Parathyroid adenoma (tissue), 2 donors: ENCODE measurements around the gene SULT1A1.
"Not testable (repeated sequence)": the region's sequence is repeated elsewhere in the genome, so short reads cannot be mapped to it uniquely, and the experiment has no call there.

Source experiments
- H2AFZ ChIP-seq: fragments of 300-600 bp; sonication (generic); one replicate; pipeline ENCODE4 v1.7.0; 2017; ENCODE audit warnings: antibody characterized with exemption, mild to moderate bottlenecking
- H3K27ac ChIP-seq: fragments of 300-600 bp; sonication (generic); one replicate; pipeline ENCODE4 v1.7.0; 2017
- H3K27me3 ChIP-seq: fragments of 300-600 bp; sonication (generic); one replicate; pipeline ENCODE4 v1.7.0; 2017; ENCODE audit warnings: low read length; ENCODE audit not compliant: control insufficient read depth, insufficient read depth
- H3K36me3 ChIP-seq: fragments of 300-600 bp; sonication (generic); one replicate; pipeline ENCODE4 v1.7.0; 2017; ENCODE audit warnings: low read length; ENCODE audit not compliant: control insufficient read depth, insufficient read depth
- H3K4me1 ChIP-seq: fragments of 300-600 bp; sonication (generic); one replicate; pipeline ENCODE4 v1.7.0; 2017; ENCODE audit warnings: control low read depth
- H3K4me2 ChIP-seq: fragments of 300-600 bp; sonication (generic); one replicate; pipeline ENCODE4 v1.7.0; 2017; ENCODE audit warnings: low read length
- H3K4me3 ChIP-seq: fragments of 300-600 bp; sonication (generic); one replicate; pipeline ENCODE4 v1.7.0; 2017; ENCODE audit warnings: low read depth, low read length
- H3K79me2 ChIP-seq: fragments of 300-600 bp; sonication (generic); one replicate; pipeline ENCODE4 v1.7.0; 2017; ENCODE audit warnings: control low read depth
- H3K9ac ChIP-seq: fragments of 300-600 bp; sonication (generic); one replicate; pipeline ENCODE4 v1.7.0; 2017; ENCODE audit warnings: mild to moderate bottlenecking
- H3K9me3 ChIP-seq: fragments of 300-600 bp; sonication (generic); one replicate; pipeline ENCODE4 v1.7.0; 2017; ENCODE audit warnings: low read length; ENCODE audit not compliant: control insufficient read depth
- TF ChIP-seq, protein P1 (sequence below): fragments of 300-600 bp; sonication (generic); IDR thresholded peaks from one replicate; pipeline ENCODE4 v1.7.0; 2017; ENCODE audit warnings: antibody characterized with exemption, mild to moderate bottlenecking
- donor health status: primary hyperparathyroidism.

SULT1A1 gene

GRCh38 chr16:28616636-28617035, 6.8 kb upstream of the SULT1A1 start:
- H3K4me2 ChIP-seq, result no peak overlapping the region
- H3K27ac ChIP-seq, result no peak overlapping the region
- H3K4me1 ChIP-seq, result no peaks in the 10 kb centered on the region
- H3K9ac ChIP-seq, result no peak overlapping the region
- no peaks in the 10 kb centered on the region for H3K36me3 ChIP-seq
- H2AFZ ChIP-seq, result no peak overlapping the region
- no peaks in the 10 kb centered on the region for H3K79me2 ChIP-seq
- no peaks in the 10 kb centered on the region for H3K9me3 ChIP-seq
- no peaks in the 10 kb centered on the region for H3K27me3 ChIP-seq
- TF ChIP-seq, protein P1, sequence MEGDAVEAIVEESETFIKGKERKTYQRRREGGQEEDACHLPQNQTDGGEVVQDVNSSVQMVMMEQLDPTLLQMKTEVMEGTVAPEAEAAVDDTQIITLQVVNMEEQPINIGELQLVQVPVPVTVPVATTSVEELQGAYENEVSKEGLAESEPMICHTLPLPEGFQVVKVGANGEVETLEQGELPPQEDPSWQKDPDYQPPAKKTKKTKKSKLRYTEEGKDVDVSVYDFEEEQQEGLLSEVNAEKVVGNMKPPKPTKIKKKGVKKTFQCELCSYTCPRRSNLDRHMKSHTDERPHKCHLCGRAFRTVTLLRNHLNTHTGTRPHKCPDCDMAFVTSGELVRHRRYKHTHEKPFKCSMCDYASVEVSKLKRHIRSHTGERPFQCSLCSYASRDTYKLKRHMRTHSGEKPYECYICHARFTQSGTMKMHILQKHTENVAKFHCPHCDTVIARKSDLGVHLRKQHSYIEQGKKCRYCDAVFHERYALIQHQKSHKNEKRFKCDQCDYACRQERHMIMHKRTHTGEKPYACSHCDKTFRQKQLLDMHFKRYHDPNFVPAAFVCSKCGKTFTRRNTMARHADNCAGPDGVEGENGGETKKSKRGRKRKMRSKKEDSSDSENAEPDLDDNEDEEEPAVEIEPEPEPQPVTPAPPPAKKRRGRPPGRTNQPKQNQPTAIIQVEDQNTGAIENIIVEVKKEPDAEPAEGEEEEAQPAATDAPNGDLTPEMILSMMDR, result no peak
- no peak overlapping the region for H3K4me3 ChIP-seq

DNA sequence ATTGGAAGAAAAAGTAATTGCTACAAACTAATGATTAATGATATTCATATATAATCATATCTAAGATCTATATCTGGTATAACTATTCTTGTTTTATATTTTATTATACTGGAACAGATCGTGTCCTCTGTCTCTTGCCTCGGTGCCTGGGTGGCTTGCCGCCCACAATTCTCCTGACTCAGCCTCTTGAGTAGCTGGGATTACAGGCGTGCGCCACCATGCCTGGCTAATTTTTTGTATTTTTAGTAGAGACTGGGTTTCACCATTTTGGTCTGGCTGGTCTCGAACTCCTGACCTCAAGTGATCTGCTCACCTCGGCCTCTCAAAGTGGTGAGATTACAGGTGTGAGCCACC, 6.4 kb upstream of the SULT1A1 start:
- not testable (repeated sequence) for H3K79me2 ChIP-seq, H3K4me1 ChIP-seq, H3K36me3 ChIP-seq, H3K9me3 ChIP-seq, H3K27ac ChIP-seq, H3K27me3 ChIP-seq, H3K4me3 ChIP-seq, H2AFZ ChIP-seq, H3K9ac ChIP-seq, H3K4me2 ChIP-seq

DNA sequence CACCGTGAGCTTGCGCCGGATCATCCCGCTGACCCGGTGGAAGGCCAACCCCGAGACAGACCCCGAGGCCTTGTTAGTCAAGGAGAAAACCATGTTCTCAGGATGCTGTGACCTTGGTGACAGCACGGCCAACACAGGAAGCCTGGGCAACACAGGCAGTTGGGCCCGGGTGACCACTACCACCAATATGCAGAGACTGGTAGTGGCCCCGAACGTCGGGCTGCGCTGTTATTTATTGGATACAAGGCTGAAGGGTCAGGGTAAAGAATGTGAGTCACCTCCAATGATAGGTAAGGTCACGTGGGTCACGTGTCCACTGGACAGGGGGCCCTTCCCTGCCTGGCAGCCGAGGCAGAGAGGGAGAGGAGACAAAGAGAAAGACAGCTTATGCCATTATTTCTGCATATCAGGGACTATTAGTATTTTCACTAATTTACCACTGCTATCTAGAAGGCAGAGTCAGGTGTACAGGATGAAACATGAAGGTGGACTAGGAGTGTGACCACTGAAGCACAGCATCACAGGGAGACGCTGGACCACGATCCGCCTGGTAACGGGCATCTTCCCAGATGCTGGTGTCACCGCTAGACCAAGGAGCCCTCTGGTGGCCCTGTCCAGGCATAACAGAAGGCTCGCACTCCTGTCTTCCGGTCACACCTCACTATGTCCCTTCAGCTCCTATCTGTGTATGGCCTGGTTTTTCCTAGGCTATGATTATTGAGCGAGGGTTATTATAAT, 5.8 kb upstream of the SULT1A1 start:
- not testable (repeated sequence) for H3K27ac ChIP-seq, H3K4me3 ChIP-seq, H3K79me2 ChIP-seq, H3K27me3 ChIP-seq, H3K4me1 ChIP-seq, H3K4me2 ChIP-seq, H3K36me3 ChIP-seq, H3K9me3 ChIP-seq, H3K9ac ChIP-seq, H2AFZ ChIP-seq
- TF ChIP-seq, protein P1, result peak; percentile 84

GRCh38 chr16:28614561-28614960, 4.7 kb upstream of the SULT1A1 start:
- not testable (repeated sequence) for H3K4me3 ChIP-seq, H3K27me3 ChIP-seq, H3K36me3 ChIP-seq, H3K27ac ChIP-seq, H3K79me2 ChIP-seq, H2AFZ ChIP-seq, H3K9me3 ChIP-seq, H3K9ac ChIP-seq, H3K4me2 ChIP-seq
- peaks cover 10% of the 10 kb centered on the region for H3K4me1 ChIP-seq

DNA sequence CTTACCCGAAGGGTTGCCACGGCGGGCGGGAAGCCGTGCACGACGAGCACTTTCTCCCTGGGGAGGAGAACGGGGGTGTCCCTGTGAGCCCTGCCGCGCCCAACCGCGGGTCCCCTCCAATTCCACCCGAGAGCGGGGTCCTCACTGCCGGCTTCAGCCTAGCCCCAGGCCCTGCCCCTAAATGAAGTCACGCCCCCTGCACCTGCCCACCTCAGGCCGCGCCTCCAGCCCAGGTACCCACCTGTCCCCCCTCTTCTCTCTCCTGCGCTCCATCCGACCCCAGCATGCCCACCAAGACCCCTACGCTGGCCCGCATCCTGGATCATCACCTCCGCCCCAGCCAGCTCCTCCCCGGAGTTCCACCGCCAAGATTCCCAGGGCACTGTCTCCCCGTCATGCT, 4.1 kb upstream of the SULT1A1 start:
- H2AFZ ChIP-seq, H3K27me3 ChIP-seq, H3K9ac ChIP-seq, H3K27ac ChIP-seq, H3K36me3 ChIP-seq, H3K79me2 ChIP-seq, H3K9me3 ChIP-seq, H3K4me3 ChIP-seq, H3K4me2 ChIP-seq: not testable (repeated sequence)
- H3K4me1 ChIP-seq, result peaks cover 17% of the 10 kb centered on the region

- not testable (repeated sequence) for H3K9ac ChIP-seq, H3K27me3 ChIP-seq, H3K79me2 ChIP-seq, H3K4me3 ChIP-seq, H2AFZ ChIP-seq, H3K27ac ChIP-seq, H3K36me3 ChIP-seq, H3K4me2 ChIP-seq, H3K9me3 ChIP-seq
- peaks cover 22% of the 10 kb centered on the region for H3K4me1 ChIP-seq
These were observed 2.8 kb upstream of the SULT1A1 start for GRCh38 chr16:28612359-28613280.
